K562 (cell line): ENCODE measurements around the gene KCNK16. TPM values are rescaled to one million over a fixed set of nuclear protein-coding genes. Genes with fewer than 3 reads are reported as not detected.

Source experiments
- ARID2 ChIP-seq: fragments of 450-650 bp; IDR thresholded peaks from 2 replicates; pipeline ENCODE4 v1.6.1; 2017; ENCODE audit warnings: antibody characterized with exemption, mild to moderate bottlenecking
- ATF7 ChIP-seq: fragments of 450-650 bp; IDR thresholded peaks from 2 replicates; pipeline ENCODE4 v1.7.1; 2014; ENCODE audit warnings: mild to moderate bottlenecking, moderate library complexity
- CGGBP1 ChIP-seq: fragments of 250-450 bp; sonication (Bioruptor Pico); IDR thresholded peaks from 2 replicates; pipeline ENCODE4 v1.9.0; 2021; ENCODE audit warnings: mild to moderate bottlenecking
- CTBP1 ChIP-seq: fragments of 450-650 bp; IDR thresholded peaks from 2 replicates; pipeline ENCODE4 v1.6.1; 2016; ENCODE audit warnings: borderline replicate concordance
- ESRRA ChIP-seq: fragments of 450-650 bp; IDR thresholded peaks from 2 replicates; pipeline ENCODE4 v1.6.1; 2014; ENCODE audit warnings: low read depth, mild to moderate bottlenecking, moderate library complexity, borderline replicate concordance
- ETS2 ChIP-seq: IDR thresholded peaks from 2 replicates; pipeline ENCODE4 v1.6.1; 2016; ENCODE audit warnings: borderline replicate concordance, missing genetic modification characterization, mild to moderate bottlenecking, moderate library complexity, missing compliant biosample characterization; ENCODE audit not compliant: poor library complexity, severe bottlenecking
- ETV1 ChIP-seq: fragments of 450-650 bp; conservative IDR thresholded peaks from 2 replicates; pipeline ENCODE4 v1.6.1; 2016; ENCODE audit warnings: missing genetic modification characterization, control low read depth, low read depth, missing compliant biosample characterization
- L3MBTL2 ChIP-seq: fragments of 450-650 bp; IDR thresholded peaks from 2 replicates; pipeline ENCODE4 v1.6.1; 2016; ENCODE audit warnings: mild to moderate bottlenecking, moderate library complexity
- MAZ ChIP-seq, 2 experiments: fragments of 450-650 bp in 1 of 2; sonication (generic) in 1 of 2; formaldehyde crosslinking; IDR thresholded peaks in 1 of 2; conservative IDR thresholded peaks in 1 of 2; 2 replicates each; pipeline versions ENCODE4 v1.4.0 to v1.5.0; 2020; ENCODE audit warnings: mild to moderate bottlenecking in 1 of 2, missing genetic modification reagents in 1 of 2
- NFXL1 ChIP-seq: fragments of 450-650 bp; formaldehyde crosslinking; IDR thresholded peaks from 2 replicates; pipeline ENCODE4 v1.4.0; 2021; ENCODE audit warnings: mild to moderate bottlenecking
- RB1 ChIP-seq: fragments of 450-650 bp; IDR thresholded peaks from 2 replicates; pipeline ENCODE4 v1.6.1; 2017; ENCODE audit warnings: low read depth, mild to moderate bottlenecking
- RBM25 ChIP-seq: fragments of 200-400 bp; formaldehyde crosslinking; IDR thresholded peaks from 2 replicates; pipeline ENCODE4 v1.6.1; 2018; ENCODE audit warnings: low read length, low read depth, moderate library complexity; ENCODE audit not compliant: severe bottlenecking
- STAG1 ChIP-seq: sonication (generic); formaldehyde crosslinking; IDR thresholded peaks from 2 replicates; pipeline ENCODE4 v1.5.0; 2020; ENCODE audit warnings: missing genetic modification reagents, borderline replicate concordance
- THAP12 ChIP-seq: fragments of 250-450 bp; sonication (Bioruptor Pico); IDR thresholded peaks from 2 replicates; pipeline ENCODE4 v1.9.0; 2021; ENCODE audit warnings: mild to moderate bottlenecking, inconsistent platforms
- THRA ChIP-seq: fragments of 450-650 bp; IDR thresholded peaks from 2 replicates; pipeline ENCODE4 v1.6.1; 2017; ENCODE audit warnings: mild to moderate bottlenecking, moderate library complexity
- U2AF2 ChIP-seq: fragments of 200-400 bp; formaldehyde crosslinking; optimal IDR thresholded peaks from 2 replicates; pipeline ENCODE3; 2017; ENCODE audit warnings: low read depth, mild to moderate bottlenecking, low read length
- VEZF1 ChIP-seq: fragments of 200-800 bp; sonication (Bioruptor generic); IDR thresholded peaks from 2 replicates; pipeline ENCODE4 v1.6.1; 2017; ENCODE audit warnings: missing genetic modification characterization, missing compliant biosample characterization
- YY1 ChIP-seq, 3 experiments: IDR thresholded peaks; 2 replicates each; pipeline ENCODE4 v1.6.1; 2011; ENCODE audit warnings: low read length in 2 of 3, mild to moderate bottlenecking in 2 of 3, moderate library complexity in 2 of 3, borderline replicate concordance in 1 of 3, control low read depth in 1 of 3, low read depth in 1 of 3; ENCODE audit not compliant: insufficient read depth in 3 of 3, insufficient replicate concordance in 2 of 3, control insufficient read depth in 1 of 3, insufficient read length in 1 of 3; ENCODE audit errors: extremely low read depth in 1 of 3
- ZNF449 ChIP-seq: fragments of 250-450 bp; sonication (Bioruptor Pico); IDR thresholded peaks from 2 replicates; pipeline ENCODE4 v1.8.0; 2022; ENCODE audit warnings: moderate library complexity, mild to moderate bottlenecking, inconsistent platforms
- polyA plus RNA-seq, 8 experiments: library from polyadenylated mRNA; depleted of rRNA in 4 of 8; stranded (reverse) in 5 of 8; unstranded in 3 of 8; fragments of >200 nt; fragmentation: Nextera tagmentation in 2 of 8; fragmentation: Illumina TruSeq in 1 of 8; extraction: Ambion mirVana in 2 of 8; extraction: Trizol in 1 of 8; gene quantifications; 2 replicates each; pipeline versions ENCODE4 v1.2.1 to v1.2.3, GENCODE V29; 2011 to 2014; ENCODE audit warnings: inconsistent platforms in 1 of 8, missing spikeins in 1 of 8
- total RNA-seq, 7 experiments: library from RNA; depleted of rRNA in 6 of 7; stranded (reverse); fragments of >200 nt in 6 of 7; fragmentation: Illumina TruSeq in 2 of 7; extraction: Trizol in 2 of 7; gene quantifications; 2 replicates each; pipeline versions ENCODE4 v1.2.1 to v1.2.3, GENCODE V29; 2011 to 2021; ENCODE audit warnings: low replicate concordance in 1 of 7

The KCNK16 gene
- total and polyA plus RNA-seq, 9 of the 15 experiments (the other 6 are each of a cell fraction or from before 2014, with no cell fraction given), result not detected

GRCh38 chr6:39302669-39303424, 19.7 kb downstream of the KCNK16 start (continued):
- TF ChIP-seq THAP12 (CRISPR knock-in tag) (0 out of 2 replicates have a peak, but pooled peaks have one; percentile 38), YY1 (IDR thresholded peaks at IDR 0.05; ENCODE audit: borderline replicate concordance in 1 of 3, control insufficient read depth in 1 of 3, extremely low read depth in 1 of 3, insufficient read depth in 3 of 3, insufficient read length in 1 of 3, insufficient replicate concordance in 2 of 3, low read depth in 1 of 3, low read length in 2 of 3) (peak in 1 of 3 experiments; percentile 22), THRA (no peak), ATF7 (0 out of 2 replicates have a peak, but pooled peaks have one; percentile 38), ESRRA (0 out of 2 replicates have a peak, but pooled peaks have one; percentile 20), VEZF1 (peak; percentile 31; the same call in 1 of the 2 replicates), ARID2 (peak; percentile 95), STAG1 (CRISPR knock-in tag) (peak; percentile 99), MAZ (CRISPR knock-in tag; conservative IDR thresholded peaks at IDR 0.05 in 1 of 2, IDR thresholded peaks at IDR 0.05 in 1 of 2) (peak in 1 of 2 experiments; percentile 61; a peak in 3 of 4 replicates), NFXL1 (no peak), U2AF2 (no peak), CGGBP1 (CRISPR knock-in tag) (no peak), RBM25 (peak; percentile 66), CTBP1 (0 out of 2 replicates have a peak, but pooled peaks have one; percentile 45), ETV1 (peak; percentile 63; the same call in 1 of the 2 replicates), ETS2 (tag) (no peak), ZNF449 (CRISPR knock-in tag) (no peak), L3MBTL2 (peak; percentile 37; the same call in 1 of the 2 replicates), RB1 (peak; percentile 78)
